ENCODE results near the gene REC8.
A peak's percentile ranks its signal among the peaks of the same experiment; 100 is the strongest.

Gene REC8

DNA sequence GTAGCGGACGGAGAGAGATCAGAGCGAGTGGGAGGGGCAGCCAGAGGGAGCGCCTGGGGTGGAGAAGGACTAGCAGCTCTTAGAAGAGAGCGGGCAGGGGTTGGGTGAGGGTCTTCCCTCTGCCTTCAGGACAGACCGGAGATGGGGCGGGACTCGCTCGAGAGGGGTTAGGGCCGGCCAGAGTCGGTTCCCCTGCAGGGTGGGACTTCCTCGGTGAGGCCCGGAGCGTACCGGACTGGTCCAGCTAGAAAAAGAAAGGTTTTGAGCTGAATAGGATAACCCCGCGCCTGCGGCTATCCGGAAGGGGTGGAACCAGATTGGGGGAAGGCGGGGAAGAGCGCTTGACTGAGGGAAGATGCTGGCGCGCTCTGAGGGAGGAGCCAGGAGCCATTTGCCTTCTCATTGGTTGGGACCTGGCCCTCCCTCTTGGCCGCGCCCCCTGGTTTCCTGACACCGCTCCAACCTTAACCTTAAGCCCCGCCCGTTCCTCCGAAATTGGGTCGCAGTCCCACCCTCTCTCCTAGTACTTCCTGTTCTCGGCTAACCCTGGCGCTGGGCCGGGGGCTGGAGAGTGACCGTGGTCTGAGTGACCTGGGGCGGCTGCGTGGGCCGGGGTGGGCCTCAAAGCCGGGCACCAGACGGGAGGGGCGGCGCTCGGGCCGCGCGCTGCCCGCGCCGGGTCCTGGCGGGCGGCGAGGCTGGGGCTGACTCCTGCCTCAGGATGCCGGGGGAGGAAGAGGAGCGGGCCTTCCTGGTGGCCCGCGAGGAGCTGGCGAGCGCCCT is 24.7 kb upstream of the REC8 start, which contains the start of gene RNF31:
TSS of gene RNF31 (plus strand) at position 521 of the 783 bp plus-strand sequence. CDS start at position 722, 201 bp downstream.
- no peaks in the 10 kb centered on the region for H3K27me3 ChIP-seq
- TF ChIP-seq, protein P1, sequence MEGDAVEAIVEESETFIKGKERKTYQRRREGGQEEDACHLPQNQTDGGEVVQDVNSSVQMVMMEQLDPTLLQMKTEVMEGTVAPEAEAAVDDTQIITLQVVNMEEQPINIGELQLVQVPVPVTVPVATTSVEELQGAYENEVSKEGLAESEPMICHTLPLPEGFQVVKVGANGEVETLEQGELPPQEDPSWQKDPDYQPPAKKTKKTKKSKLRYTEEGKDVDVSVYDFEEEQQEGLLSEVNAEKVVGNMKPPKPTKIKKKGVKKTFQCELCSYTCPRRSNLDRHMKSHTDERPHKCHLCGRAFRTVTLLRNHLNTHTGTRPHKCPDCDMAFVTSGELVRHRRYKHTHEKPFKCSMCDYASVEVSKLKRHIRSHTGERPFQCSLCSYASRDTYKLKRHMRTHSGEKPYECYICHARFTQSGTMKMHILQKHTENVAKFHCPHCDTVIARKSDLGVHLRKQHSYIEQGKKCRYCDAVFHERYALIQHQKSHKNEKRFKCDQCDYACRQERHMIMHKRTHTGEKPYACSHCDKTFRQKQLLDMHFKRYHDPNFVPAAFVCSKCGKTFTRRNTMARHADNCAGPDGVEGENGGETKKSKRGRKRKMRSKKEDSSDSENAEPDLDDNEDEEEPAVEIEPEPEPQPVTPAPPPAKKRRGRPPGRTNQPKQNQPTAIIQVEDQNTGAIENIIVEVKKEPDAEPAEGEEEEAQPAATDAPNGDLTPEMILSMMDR (IDR thresholded peaks at IDR 0.05; ENCODE audit: low read depth, low read length): no peak

DNA sequence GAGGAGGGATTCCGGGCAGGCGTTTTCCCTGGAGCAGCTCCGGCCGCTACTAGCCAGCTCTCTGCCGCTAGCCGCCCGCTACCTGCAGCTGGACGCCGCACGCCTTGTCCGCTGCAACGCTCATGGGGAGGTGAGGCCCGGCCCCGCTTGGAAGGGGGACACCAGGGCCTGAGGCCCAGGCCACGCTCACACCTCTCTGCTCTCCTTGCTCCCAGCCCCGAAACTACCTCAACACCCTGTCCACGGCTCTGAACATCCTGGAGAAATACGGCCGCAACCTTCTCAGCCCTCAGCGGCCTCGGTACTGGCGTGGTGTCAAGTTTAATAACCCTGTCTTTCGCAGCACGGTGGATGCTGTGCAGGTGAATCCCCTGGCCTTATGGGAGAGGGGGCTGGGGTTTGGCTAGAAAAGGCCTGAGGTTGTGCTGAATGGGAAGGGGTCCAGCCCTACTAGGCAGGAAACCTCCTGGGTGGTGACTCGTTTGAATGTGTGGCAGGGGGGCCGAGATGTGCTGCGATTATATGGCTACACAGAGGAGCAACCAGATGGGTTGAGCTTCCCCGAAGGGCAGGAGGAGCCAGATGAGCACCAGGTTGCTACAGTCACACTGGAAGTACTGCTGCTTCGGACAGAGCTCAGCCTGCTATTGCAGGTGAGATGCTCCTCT is 24.0 kb upstream of the REC8 start:
- H3K9me3 ChIP-seq: no peaks in the 10 kb centered on the region
- peaks cover 34% of the 10 kb centered on the region for H3K36me3 ChIP-seq
- H3K27me3 ChIP-seq: no peaks in the 10 kb centered on the region
- no peak for DNase-seq
- TF ChIP-seq, protein P1 (IDR thresholded peaks at IDR 0.05; ENCODE audit: low read depth, low read length): no peak
- no peaks in the 10 kb centered on the region for H3K4me1 ChIP-seq
- peak overlapping the region; percentile 82 for H3K4me3 ChIP-seq (ENCODE audit: low read depth, low read length)

More for the DNA sequence above, 24.7 kb upstream of the REC8 start, which contains the start of gene RNF31:
- H3K36me3 ChIP-seq: peaks cover 28% of the 10 kb centered on the region
- peak within 1 kb of the TSS; percentile 90 for H3K4me3 ChIP-seq (ENCODE audit: low read depth, low read length)
- peak; percentile 98 for DNase-seq
- H3K9me3 ChIP-seq: no peaks in the 10 kb centered on the region
- no peaks in the 10 kb centered on the region for H3K4me1 ChIP-seq

DNA sequence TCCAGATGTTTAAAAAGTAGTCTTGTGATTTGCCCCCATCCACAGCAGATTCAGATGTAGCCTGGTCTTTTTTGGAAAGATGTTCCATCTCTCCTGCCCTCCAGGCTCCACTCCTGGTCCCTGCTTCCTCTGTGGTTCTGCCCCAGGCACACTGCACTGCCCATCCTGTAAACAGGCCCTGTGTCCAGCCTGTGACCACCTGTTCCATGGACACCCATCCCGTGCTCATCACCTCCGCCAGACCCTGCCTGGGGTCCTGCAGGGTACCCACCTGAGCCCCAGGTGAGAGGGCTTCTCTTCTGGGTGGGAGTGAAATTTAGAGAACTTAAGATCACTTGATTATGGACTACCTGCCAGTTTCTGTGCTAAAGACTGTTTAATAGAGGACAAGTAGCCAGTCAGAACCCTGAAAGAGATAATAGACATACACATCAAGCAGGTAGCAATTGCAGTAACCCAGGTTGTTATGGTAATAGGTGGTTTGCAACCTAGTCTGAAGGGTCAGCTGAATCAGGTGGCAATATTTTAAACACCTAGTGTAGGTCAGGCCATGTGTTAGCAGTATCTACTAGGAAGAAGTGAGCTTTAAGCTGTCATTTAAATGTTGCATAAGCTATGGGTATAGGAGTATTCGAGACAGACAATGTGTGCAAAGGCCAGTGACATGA is 22.4 kb upstream of the REC8 start:
- H3K4me3 ChIP-seq (ENCODE audit: low read depth, low read length): no peak overlapping the region
- H3K4me1 ChIP-seq: no peaks in the 10 kb centered on the region
- H3K36me3 ChIP-seq: peaks cover 40% of the 10 kb centered on the region
- DNase-seq: no peak
- no peaks in the 10 kb centered on the region for H3K9me3 ChIP-seq
- no peaks in the 10 kb centered on the region for H3K27me3 ChIP-seq
- TF ChIP-seq, protein P1 (IDR thresholded peaks at IDR 0.05; ENCODE audit: low read depth, low read length): no peak

DNA sequence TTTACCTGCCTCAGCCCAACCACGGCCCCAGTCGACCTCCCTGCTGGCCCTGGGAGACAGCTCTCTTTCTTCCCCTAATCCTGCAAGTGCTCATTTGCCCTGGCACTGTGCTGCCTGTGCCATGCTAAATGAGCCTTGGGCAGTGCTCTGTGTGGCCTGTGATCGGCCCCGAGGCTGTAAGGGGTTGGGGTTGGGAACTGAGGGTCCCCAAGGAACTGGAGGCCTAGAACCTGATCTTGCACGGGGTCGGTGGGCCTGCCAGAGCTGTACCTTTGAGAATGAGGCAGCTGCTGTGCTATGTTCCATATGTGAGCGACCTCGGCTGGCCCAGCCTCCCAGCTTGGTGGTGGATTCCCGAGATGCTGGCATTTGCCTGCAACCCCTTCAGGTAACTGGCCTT is 21.8 kb upstream of the REC8 start:
- Histone ChIP-seq H3K36me3 (peaks cover 47% of the 10 kb centered on the region), H3K27me3 (no peaks in the 10 kb centered on the region), H3K4me3 (ENCODE audit: low read depth, low read length) (no peak overlapping the region), H3K4me1 (no peaks in the 10 kb centered on the region), H3K9me3 (no peaks in the 10 kb centered on the region)
- TF ChIP-seq, protein P1 (IDR thresholded peaks at IDR 0.05; ENCODE audit: low read depth, low read length): no peak
- no peak for DNase-seq

DNA sequence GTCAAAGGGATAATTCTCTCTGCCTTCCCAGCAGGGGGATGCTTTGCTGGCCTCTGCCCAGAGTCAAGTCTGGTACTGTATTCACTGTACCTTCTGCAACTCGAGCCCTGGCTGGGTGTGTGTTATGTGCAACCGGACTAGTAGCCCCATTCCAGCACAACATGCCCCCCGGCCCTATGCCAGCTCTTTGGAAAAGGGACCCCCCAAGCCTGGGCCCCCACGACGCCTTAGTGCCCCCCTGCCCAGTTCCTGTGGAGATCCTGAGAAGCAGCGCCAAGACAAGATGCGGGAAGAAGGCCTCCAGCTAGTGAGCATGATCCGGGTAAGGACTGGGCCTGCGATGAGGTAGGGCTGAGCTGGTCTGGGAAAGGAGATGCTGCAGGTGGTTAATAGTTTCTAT is 21.3 kb upstream of the REC8 start:
- Histone ChIP-seq H3K4me3 (ENCODE audit: low read depth, low read length) (no peak overlapping the region), H3K4me1 (no peaks in the 10 kb centered on the region), H3K36me3 (peaks cover 52% of the 10 kb centered on the region), H3K9me3 (no peaks in the 10 kb centered on the region), H3K27me3 (no peaks in the 10 kb centered on the region)
- no peak for DNase-seq
- TF ChIP-seq, protein P1 (IDR thresholded peaks at IDR 0.05; ENCODE audit: low read depth, low read length): no peak
